Sigmoid colon (tissue), 7 donors: Measurements from ENCODE around the gene PPP1R7. TPM values are rescaled to one million over a fixed set of nuclear protein-coding genes. Genes with fewer than 3 reads are reported as not detected.

Experiments used
- DNase-seq: peaks from one replicate; pipeline ENCODE4 v3.0.0-alpha.2; 2019
- H3K27ac ChIP-seq, 4 donors: fragments of 200-600 bp; sonication (generic); one replicate each; pipeline ENCODE4 v1.5.1; 2016 to 2019; ENCODE audit warnings: mild to moderate bottlenecking in 1 of 4
- H3K27me3 ChIP-seq, 3 donors: fragments of 200-600 bp; sonication (generic); one replicate each; pipeline ENCODE4 v1.5.1; 2019; ENCODE audit warnings: mild to moderate bottlenecking in 1 of 3
- H3K36me3 ChIP-seq, 4 donors: fragments of 200-600 bp; sonication (generic); one replicate each; pipeline ENCODE4 v1.5.1; 2016 to 2019
- H3K4me1 ChIP-seq, 4 donors: fragments of 200-600 bp; sonication (generic); one replicate each; pipeline ENCODE4 v1.5.1; 2017 to 2019
- H3K4me3 ChIP-seq, 4 donors: fragments of 200-600 bp; sonication (generic); one replicate each; pipeline ENCODE4 v1.5.1; 2017 to 2019; ENCODE audit warnings: mild to moderate bottlenecking in 2 of 4, moderate library complexity in 1 of 4
- H3K9me3 ChIP-seq, 4 donors: fragments of 200-600 bp in 3 of 4; sonication (generic) in 3 of 4; one replicate each; pipeline versions ENCODE4 v1.5.1 to v1.6.1; 2013 to 2019
- CTCF ChIP-seq, 4 experiments: fragments of 450-650 bp in 3 of 4; fragments of 200-600 bp in 1 of 4; IDR thresholded peaks; one replicate each; pipeline ENCODE4 v1.5.1; 2016 to 2019; ENCODE audit warnings: antibody characterized with exemption in 4 of 4, mild to moderate bottlenecking in 3 of 4, moderate library complexity in 2 of 4
- EP300 ChIP-seq, 4 donors: sonication (generic); formaldehyde crosslinking; IDR thresholded peaks; one replicate each; pipeline ENCODE4 v1.6.1; 2017; ENCODE audit warnings: antibody characterized with exemption in 4 of 4
- POLR2A ChIP-seq, 2 donors: fragments of 450-650 bp; IDR thresholded peaks; one replicate each; pipeline ENCODE4 v1.6.1; 2016; ENCODE audit warnings: antibody characterized with exemption in 2 of 2, mild to moderate bottlenecking in 2 of 2, moderate library complexity in 2 of 2
- POLR2AphosphoS5 ChIP-seq, 4 donors: sonication (generic); formaldehyde crosslinking; IDR thresholded peaks; one replicate each; pipeline ENCODE4 v1.6.1; 2017; ENCODE audit warnings: antibody characterized with exemption in 4 of 4
- WGBS, 2 donors: extraction: QIAGEN DNeasy Blood & Tissue Kit; methylation state at CpG; one replicate each; pipeline ENCODE4 v1.1.7; 2013; 5-methylcytosine and 5-hydroxymethylcytosine counted together
- intact Hi-C: fragments of 100-400 bp; cut with DNase I; formaldehyde crosslinking; loops from one replicate; pipeline ENCODE4 v1.15.1; 2023
- polyA plus RNA-seq, 3 donors: library from polyadenylated mRNA; stranded (reverse); fragments of 200-250 nt; gene quantifications; one replicate each; pipeline ENCODE4 v1.2.3, GENCODE V29; 2013
- total RNA-seq, 4 donors: library from RNA; depleted of rRNA; stranded (reverse); fragments of >200 nt; gene quantifications; one replicate each; pipeline ENCODE4 v1.1.0, GENCODE V29; 2016
- donor health status: healthy with polysubstance abuse.
- donor health status: Bipolar disorder and iron deficiency.
- donor health status: healthy.

The PPP1R7 gene
- total and polyA plus RNA-seq, 7 donors = 41.3 to 89.7 (median 63.5) TPM

- Histone ChIP-seq H3K36me3 (peaks cover 22 to 73% (median 35%) of the 10 kb centered on the region in 4 donors), H3K4me1 (no peaks in the 10 kb centered on the region), H3K9me3 (peaks cover 0 to 7% (median 3%) of the 10 kb centered on the region in 4 donors), H3K27ac (no peak overlapping the region), H3K27me3 (no peaks in the 10 kb centered on the region), H3K4me3 (no peak overlapping the region)
- intact Hi-C loops = no loop called here
- TF ChIP-seq POLR2AphosphoS5 (IDR thresholded peaks at IDR 0.05) (no peak), EP300 (IDR thresholded peaks at IDR 0.05) (no peak), POLR2A (IDR thresholded peaks at IDR 0.05) (no peak), CTCF (IDR thresholded peaks at IDR 0.05) (no peak)
- DNase-seq = no peak
- WGBS, 2 donors = 84 to 86% methylated on average over 2 of the region's 2 CpGs
These were observed 23.3 kb downstream of the PPP1R7 start for GRCh38 chr2:241173557-241173956.

- Histone ChIP-seq H3K27ac (no peak overlapping the region), H3K4me1 (no peaks in the 10 kb centered on the region), H3K27me3 (no peaks in the 10 kb centered on the region), H3K36me3 (peaks cover 5 to 55% (median 18%) of the 10 kb centered on the region in 4 donors), H3K9me3 (no peaks in the 10 kb centered on the region), H3K4me3 (no peak overlapping the region)
- intact Hi-C loops = no loop called here
- WGBS, 2 donors = 95 to 97% methylated on average over 12 of the region's 12 CpGs
- no peak for TF ChIP-seq POLR2A (IDR thresholded peaks at IDR 0.05)
- no peak for TF ChIP-seq POLR2AphosphoS5 (IDR thresholded peaks at IDR 0.05)
- no peak for TF ChIP-seq EP300 (IDR thresholded peaks at IDR 0.05)
- TF ChIP-seq CTCF (IDR thresholded peaks at IDR 0.05) = no peak
- DNase-seq = no peak
These were observed 27.5 kb downstream of the PPP1R7 start for GRCh38 chr2:241177526-241178334.

DNA sequence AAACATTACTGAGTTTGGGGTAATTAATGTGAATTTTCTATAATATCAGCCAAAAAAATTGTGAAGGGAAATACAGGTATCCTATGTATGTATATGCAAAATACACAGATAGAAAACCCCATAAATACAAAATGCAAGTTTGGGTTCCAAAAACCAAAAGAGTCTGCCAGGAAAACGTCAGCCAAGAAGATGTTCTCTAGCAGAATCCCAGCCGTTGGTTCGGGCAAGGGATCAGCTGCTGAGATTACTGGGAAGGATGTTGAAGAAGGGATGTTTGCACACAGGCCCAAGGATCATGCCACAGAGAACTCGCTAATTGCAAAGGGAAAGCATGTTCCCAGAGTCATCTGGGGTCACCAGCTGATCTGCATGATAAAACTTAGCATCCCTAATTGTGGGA lies 28.7 kb downstream of the PPP1R7 start:
- no peak for DNase-seq
- Histone ChIP-seq H3K4me3 (no peak overlapping the region), H3K36me3 (peaks cover 5 to 66% (median 18%) of the 10 kb centered on the region in 4 donors), H3K27ac (peak overlapping the region in 2 of 4 donors; percentile 11 to 30), H3K9me3 (no peaks in the 10 kb centered on the region), H3K4me1 (no peaks in the 10 kb centered on the region), H3K27me3 (no peaks in the 10 kb centered on the region)
- no peak for TF ChIP-seq EP300 (IDR thresholded peaks at IDR 0.05)
- no peak for TF ChIP-seq CTCF (IDR thresholded peaks at IDR 0.05)
- intact Hi-C loops = no loop called here
- 69 to 91% methylated on average over 4 of the region's 4 CpGs for whole genome bisulfite sequencing, 2 donors

- no peaks in the 10 kb centered on the region for H3K4me1 ChIP-seq
- 84 to 89% methylated on average over 4 of the region's 4 CpGs for WGBS, 2 donors
- H3K4me3 ChIP-seq = no peak overlapping the region
- TF ChIP-seq POLR2AphosphoS5 (IDR thresholded peaks at IDR 0.05) (peak in 1 of 4 donors; percentile 5), POLR2A (IDR thresholded peaks at IDR 0.05) (no peak)
- DNase-seq = no peak
- intact Hi-C loops = no loop called here
- peaks cover under 1 to 62% (median 15%) of the 10 kb centered on the region in 4 donors for H3K36me3 ChIP-seq
- H3K27ac ChIP-seq = peak overlapping the region in 2 of 4 donors; percentile 11 to 30
- H3K27me3 ChIP-seq = no peaks in the 10 kb centered on the region
- H3K9me3 ChIP-seq = no peaks in the 10 kb centered on the region
These were observed 29.6 kb downstream of the PPP1R7 start for GRCh38 chr2:241179899-241180298.

GRCh38 chr2:241180495-241180894 lies 30.2 kb downstream of the PPP1R7 start:
- H3K36me3 ChIP-seq = peaks cover 0 to 56% (median 13%) of the 10 kb centered on the region in 4 donors

More at GRCh38 chr2:241180495-241180894, 30.2 kb downstream of the PPP1R7 start:
- 95% methylated on average over 12 of the region's 12 CpGs for WGBS, 2 donors
- H3K27me3 ChIP-seq = no peaks in the 10 kb centered on the region
- no peak for DNase-seq
- TF ChIP-seq EP300 (IDR thresholded peaks at IDR 0.05) (no peak), POLR2A (IDR thresholded peaks at IDR 0.05) (no peak), CTCF (IDR thresholded peaks at IDR 0.05) (no peak), POLR2AphosphoS5 (IDR thresholded peaks at IDR 0.05) (no peak)
- H3K27ac ChIP-seq = no peak overlapping the region
- H3K9me3 ChIP-seq = no peaks in the 10 kb centered on the region
- intact Hi-C loops = no loop called here
- H3K4me1 ChIP-seq = no peaks in the 10 kb centered on the region
- H3K4me3 ChIP-seq = no peak overlapping the region
